Measurements from ENCODE around the gene CDK19. TPM values are rescaled to one million over a fixed set of nuclear protein-coding genes. Genes with fewer than 3 reads are reported as not detected.

CDK19 gene
- total and polyA plus RNA-seq, 10 of the 15 experiments (the other 5 are each of a cell fraction or from before 2014, with no cell fraction given), result 4.6 to 21.4 (median 12.4) TPM

DNA sequence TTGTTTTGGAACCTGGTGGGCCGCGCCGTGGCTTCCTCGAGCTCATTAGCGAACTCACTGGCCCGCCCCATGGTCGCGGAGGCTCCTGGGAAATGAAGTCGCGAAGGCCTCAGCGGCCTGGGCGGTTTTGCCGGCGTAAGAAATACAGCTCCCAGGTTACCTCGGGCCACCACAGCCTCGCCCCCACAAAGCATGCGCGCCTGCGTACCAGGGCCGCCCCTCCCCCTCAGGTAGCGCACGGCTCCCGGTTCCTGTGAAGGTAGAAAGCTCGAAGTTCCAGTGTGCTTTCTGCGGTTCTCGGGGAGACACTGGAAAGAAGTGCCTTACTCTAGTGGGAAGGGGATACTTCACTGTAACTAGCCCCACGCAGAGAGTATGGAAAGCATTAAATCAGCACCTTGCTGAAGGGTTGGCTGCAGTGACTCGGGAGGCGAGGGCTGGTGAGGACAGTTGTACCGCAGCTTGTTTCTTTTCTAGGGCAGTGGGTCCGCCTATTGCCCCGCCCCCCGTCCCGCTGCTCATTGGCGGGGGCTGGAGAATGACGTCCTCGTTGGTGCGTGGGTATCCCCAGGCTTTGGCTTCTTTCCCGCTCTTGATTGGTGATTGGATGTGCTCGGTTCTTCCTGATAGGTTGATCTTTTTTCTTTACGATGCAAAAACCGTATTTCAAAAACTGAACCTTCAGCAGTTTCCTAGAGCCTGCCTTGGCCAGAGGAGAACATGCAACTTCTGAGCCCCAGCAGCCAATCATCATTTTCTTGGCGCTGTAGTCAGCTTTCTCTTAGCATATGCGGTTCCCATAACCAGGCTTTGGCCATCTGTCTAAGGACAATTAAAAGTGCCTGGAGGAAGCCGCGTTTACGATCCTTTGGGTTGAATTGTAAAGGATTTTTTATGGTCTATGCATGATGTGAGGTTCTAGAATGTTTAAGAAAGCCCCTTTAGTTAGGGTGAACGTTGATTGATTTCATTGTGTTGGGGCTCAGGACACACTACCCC lies at the start of gene CDK19 (continued):
- no peak for TF ChIP-seq RBBP5 (conservative IDR thresholded peaks at IDR 0.05)
- TF ChIP-seq EP300 (IDR thresholded peaks at IDR 0.05; ENCODE audit: borderline replicate concordance in 1 of 2, control insufficient read depth in 1 of 2, low read depth in 2 of 2, low read length in 2 of 2), result peak in 1 of 2 experiments; percentile 47; a peak in 2 of 4 replicates
- no peak for TF ChIP-seq HDAC6 (IDR thresholded peaks at IDR 0.05; ENCODE audit: unreplicated experiment)
- peak; percentile 93 for TF ChIP-seq KLF5 (IDR thresholded peaks at IDR 0.05; ENCODE audit: partially characterized antibody)
- TF ChIP-seq POLR2AphosphoS5 (IDR thresholded peaks at IDR 0.05; ENCODE audit: low read length), result peak; percentile 98
- TF ChIP-seq SRF (IDR thresholded peaks at IDR 0.05; ENCODE audit: low read depth in 2 of 2, low read length in 2 of 2), result 0 out of 4 replicates have a peak, but pooled peaks of 1 of the 2 experiments have one; percentile 8
- TF ChIP-seq, protein P1, sequence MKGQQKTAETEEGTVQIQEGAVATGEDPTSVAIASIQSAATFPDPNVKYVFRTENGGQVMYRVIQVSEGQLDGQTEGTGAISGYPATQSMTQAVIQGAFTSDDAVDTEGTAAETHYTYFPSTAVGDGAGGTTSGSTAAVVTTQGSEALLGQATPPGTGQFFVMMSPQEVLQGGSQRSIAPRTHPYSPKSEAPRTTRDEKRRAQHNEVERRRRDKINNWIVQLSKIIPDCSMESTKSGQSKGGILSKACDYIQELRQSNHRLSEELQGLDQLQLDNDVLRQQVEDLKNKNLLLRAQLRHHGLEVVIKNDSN (IDR thresholded peaks at IDR 0.05; ENCODE audit: borderline replicate concordance, extremely low read length, insufficient read depth, low read depth, low read length), result no peak
- TF ChIP-seq, protein P2, sequence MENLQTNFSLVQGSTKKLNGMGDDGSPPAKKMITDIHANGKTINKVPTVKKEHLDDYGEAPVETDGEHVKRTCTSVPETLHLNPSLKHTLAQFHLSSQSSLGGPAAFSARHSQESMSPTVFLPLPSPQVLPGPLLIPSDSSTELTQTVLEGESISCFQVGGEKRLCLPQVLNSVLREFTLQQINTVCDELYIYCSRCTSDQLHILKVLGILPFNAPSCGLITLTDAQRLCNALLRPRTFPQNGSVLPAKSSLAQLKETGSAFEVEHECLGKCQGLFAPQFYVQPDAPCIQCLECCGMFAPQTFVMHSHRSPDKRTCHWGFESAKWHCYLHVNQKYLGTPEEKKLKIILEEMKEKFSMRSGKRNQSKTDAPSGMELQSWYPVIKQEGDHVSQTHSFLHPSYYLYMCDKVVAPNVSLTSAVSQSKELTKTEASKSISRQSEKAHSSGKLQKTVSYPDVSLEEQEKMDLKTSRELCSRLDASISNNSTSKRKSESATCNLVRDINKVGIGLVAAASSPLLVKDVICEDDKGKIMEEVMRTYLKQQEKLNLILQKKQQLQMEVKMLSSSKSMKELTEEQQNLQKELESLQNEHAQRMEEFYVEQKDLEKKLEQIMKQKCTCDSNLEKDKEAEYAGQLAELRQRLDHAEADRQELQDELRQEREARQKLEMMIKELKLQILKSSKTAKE (IDR thresholded peaks at IDR 0.05; ENCODE audit: low read depth, poor library complexity, severe bottlenecking), result peak; percentile 78
- peak; percentile 67 for TF ChIP-seq BACH1 (IDR thresholded peaks at IDR 0.05; ENCODE audit: borderline replicate concordance)
- TF ChIP-seq RAD21 (IDR thresholded peaks at IDR 0.05; ENCODE audit: insufficient read depth, low read depth, low read length), result 0 out of 2 replicates have a peak, but pooled peaks have one; percentile 20
- peak; percentile 22; the same call in 1 of the 2 replicates for TF ChIP-seq NFYA (IDR thresholded peaks at IDR 0.05; ENCODE audit: borderline replicate concordance, low read depth, low read length)
- TF ChIP-seq, protein P3, sequence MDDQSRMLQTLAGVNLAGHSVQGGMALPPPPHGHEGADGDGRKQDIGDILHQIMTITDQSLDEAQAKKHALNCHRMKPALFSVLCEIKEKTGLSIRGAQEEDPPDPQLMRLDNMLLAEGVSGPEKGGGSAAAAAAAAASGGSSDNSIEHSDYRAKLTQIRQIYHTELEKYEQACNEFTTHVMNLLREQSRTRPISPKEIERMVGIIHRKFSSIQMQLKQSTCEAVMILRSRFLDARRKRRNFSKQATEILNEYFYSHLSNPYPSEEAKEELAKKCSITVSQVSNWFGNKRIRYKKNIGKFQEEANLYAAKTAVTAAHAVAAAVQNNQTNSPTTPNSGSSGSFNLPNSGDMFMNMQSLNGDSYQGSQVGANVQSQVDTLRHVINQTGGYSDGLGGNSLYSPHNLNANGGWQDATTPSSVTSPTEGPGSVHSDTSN (IDR thresholded peaks at IDR 0.05; ENCODE audit: insufficient replicate concordance, low read depth, low read length), result peak; percentile 11
- no peak; the same call in 1 of the 2 replicates for TF ChIP-seq EED (IDR thresholded peaks at IDR 0.05; ENCODE audit: low read depth)
- peak; percentile 28; the same call in 1 of the 2 replicates for TF ChIP-seq RB1 (IDR thresholded peaks at IDR 0.05; ENCODE audit: borderline replicate concordance)
- peak; percentile 11; the same call in 1 of the 2 replicates for TF ChIP-seq WRNIP1 (IDR thresholded peaks at IDR 0.05; ENCODE audit: borderline replicate concordance, low read depth, low read length)
- no peak for TF ChIP-seq CBX3 (IDR thresholded peaks at IDR 0.05; ENCODE audit: borderline replicate concordance, low read depth)
- TF ChIP-seq MXI1 (IDR thresholded peaks at IDR 0.05; ENCODE audit: low read depth, low read length), result peak; percentile 36; the same call in 1 of the 2 replicates
- no peak for TF ChIP-seq HDAC2 (IDR thresholded peaks at IDR 0.05)
- peak; percentile 95 for TF ChIP-seq NFYB (IDR thresholded peaks at IDR 0.05; ENCODE audit: insufficient read depth, low read depth, low read length)
- peak; percentile 60; the same call in 1 of the 2 replicates for TF ChIP-seq ZNF207 (IDR thresholded peaks at IDR 0.05; ENCODE audit: borderline replicate concordance)
- TF ChIP-seq FOXM1 (IDR thresholded peaks at IDR 0.05; ENCODE audit: low read depth, low read length), result peak; percentile 90
- TF ChIP-seq, protein P4, sequence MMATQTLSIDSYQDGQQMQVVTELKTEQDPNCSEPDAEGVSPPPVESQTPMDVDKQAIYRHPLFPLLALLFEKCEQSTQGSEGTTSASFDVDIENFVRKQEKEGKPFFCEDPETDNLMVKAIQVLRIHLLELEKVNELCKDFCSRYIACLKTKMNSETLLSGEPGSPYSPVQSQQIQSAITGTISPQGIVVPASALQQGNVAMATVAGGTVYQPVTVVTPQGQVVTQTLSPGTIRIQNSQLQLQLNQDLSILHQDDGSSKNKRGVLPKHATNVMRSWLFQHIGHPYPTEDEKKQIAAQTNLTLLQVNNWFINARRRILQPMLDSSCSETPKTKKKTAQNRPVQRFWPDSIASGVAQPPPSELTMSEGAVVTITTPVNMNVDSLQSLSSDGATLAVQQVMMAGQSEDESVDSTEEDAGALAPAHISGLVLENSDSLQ (IDR thresholded peaks at IDR 0.05), result peak; percentile 91
- TF ChIP-seq CBX5 (IDR thresholded peaks at IDR 0.05; ENCODE audit: low read depth), result peak; percentile 97; the same call in 1 of the 2 replicates

Measured in GM12878 (cell line).